ENCODE data around the gene PLA2G10.
"Not testable (repeated sequence)": the region's sequence is repeated elsewhere in the genome, so short reads cannot be mapped to it uniquely, and the experiment has no call there.

The PLA2G10 gene

GRCh38 chr16:14694129-14694528 is at the start of gene PLA2G10:
Gene PLA2G10, minus strand, starts transcription at chr16:14694308. Its CDS starts 79 bp downstream, at chr16:14694229.
- not testable (repeated sequence) for DNase-seq (ENCODE audit: low spot score); H3K27ac ChIP-seq

GRCh38 chr16:14742273-14743128 is 48.4 kb upstream of the PLA2G10 start, which contains the start of gene NPIPA2:
Gene NPIPA2, plus strand, starts transcription at chr16:14742533. Its CDS starts 5,533 bp downstream, at chr16:14748066.
- not testable (repeated sequence) for DNase-seq (ENCODE audit: low spot score); H3K27ac ChIP-seq; H3K4me3 ChIP-seq

More at GRCh38 chr16:14694129-14694528, at the start of gene PLA2G10:
- H3K4me3 ChIP-seq, result not testable (repeated sequence)

GRCh38 chr16:14741794-14742193 is 47.7 kb upstream of the PLA2G10 start:
- H3K27ac ChIP-seq; H3K4me3 ChIP-seq; DNase-seq (ENCODE audit: low spot score): not testable (repeated sequence)

GRCh38 chr16:14740832-14741385 is 46.8 kb upstream of the PLA2G10 start:
- H3K27ac ChIP-seq; DNase-seq (ENCODE audit: low spot score); H3K4me3 ChIP-seq: not testable (repeated sequence)

GRCh38 chr16:14733233-14733632 is 39.1 kb upstream of the PLA2G10 start:
- H3K4me3 ChIP-seq; H3K27ac ChIP-seq; DNase-seq (ENCODE audit: low spot score): not testable (repeated sequence)

GRCh38 chr16:14703156-14704011 is 9.3 kb upstream of the PLA2G10 start, which contains the start of gene NPIPA3:
Gene NPIPA3, plus strand, starts transcription at chr16:14703411. Its CDS starts 5,533 bp downstream, at chr16:14708944.
- H3K4me3 ChIP-seq; DNase-seq (ENCODE audit: low spot score); H3K27ac ChIP-seq: not testable (repeated sequence)

GRCh38 chr16:14702672-14703071 is 8.6 kb upstream of the PLA2G10 start:
- H3K4me3 ChIP-seq; H3K27ac ChIP-seq; DNase-seq (ENCODE audit: low spot score): not testable (repeated sequence)

- not testable (repeated sequence) for DNase-seq (ENCODE audit: low spot score)
Observed at GRCh38 chr16:14701859-14702258, 7.8 kb upstream of the PLA2G10 start.

GRCh38 chr16:14685870-14686793 is 8.0 kb downstream of the PLA2G10 start:
- DNase-seq (ENCODE audit: low spot score); H3K27ac ChIP-seq; H3K4me3 ChIP-seq: not testable (repeated sequence)

More at GRCh38 chr16:14701859-14702258, 7.8 kb upstream of the PLA2G10 start:
- not testable (repeated sequence) for H3K27ac ChIP-seq, H3K4me3 ChIP-seq

GRCh38 chr16:14682121-14682520 is 12.0 kb downstream of the PLA2G10 start:
- no peak for DNase-seq (ENCODE audit: low spot score)
- Histone ChIP-seq H3K27ac (no peak overlapping the region), H3K4me3 (no peak overlapping the region)
- no peak for TF ChIP-seq CTCF (IDR thresholded peaks at IDR 0.05)

- no peak overlapping the region for H3K4me3 ChIP-seq
- no peak overlapping the region for H3K27ac ChIP-seq
- no peak for DNase-seq (ENCODE audit: low spot score)
- TF ChIP-seq CTCF (IDR thresholded peaks at IDR 0.05), result no peak
Observed at GRCh38 chr16:14681115-14681514, 13.0 kb downstream of the PLA2G10 start.

GRCh38 chr16:14680396-14680795 is 13.7 kb downstream of the PLA2G10 start:
- H3K4me3 ChIP-seq; DNase-seq (ENCODE audit: low spot score); H3K27ac ChIP-seq: not testable (repeated sequence)
